ENCODE measurements around the gene SHQ1.

Gene SHQ1

GRCh38 chr3:72844436-72844993 lies 3.7 kb downstream of the SHQ1 start:
- TF ChIP-seq POLR2AphosphoS5 (IDR thresholded peaks at IDR 0.05; ENCODE audit: low read depth, low read length), result no peak
- no peak for TF ChIP-seq POLR2A (IDR thresholded peaks at IDR 0.05; ENCODE audit: low read depth, low read length)
- no peak for TF ChIP-seq TAF1 (IDR thresholded peaks at IDR 0.05; ENCODE audit: borderline replicate concordance, low read depth, low read length)
- no peak for FAIRE-seq
- no peak for DNase-seq (ENCODE audit: insufficient read length)

DNA sequence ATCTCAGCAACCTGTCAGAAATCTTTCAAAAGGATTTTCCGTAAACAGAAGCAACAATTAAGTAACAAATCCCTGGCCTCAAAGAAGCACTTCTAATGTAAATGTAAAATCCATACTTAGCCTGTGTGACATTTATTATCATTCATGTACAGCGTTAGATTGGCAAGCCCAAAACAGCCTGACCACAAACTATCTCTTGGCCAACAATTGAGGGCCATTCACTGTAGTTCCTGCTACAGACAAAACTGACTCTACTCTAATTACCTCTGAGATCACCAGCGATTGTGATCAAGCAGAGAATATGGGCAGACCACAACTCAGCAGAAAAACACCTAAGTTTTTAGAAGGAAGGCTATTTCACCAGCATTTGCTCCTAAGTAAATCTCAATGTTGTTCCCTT lies 9.2 kb downstream of the SHQ1 start:
- TF ChIP-seq TAF1 (IDR thresholded peaks at IDR 0.05; ENCODE audit: borderline replicate concordance, low read depth, low read length), result no peak
- FAIRE-seq (no peak), DNase-seq (ENCODE audit: insufficient read length) (no peak)

- no peak for TF ChIP-seq POLR2AphosphoS5 (IDR thresholded peaks at IDR 0.05; ENCODE audit: low read depth, low read length)
- no peak for TF ChIP-seq TAF1 (IDR thresholded peaks at IDR 0.05; ENCODE audit: borderline replicate concordance, low read depth, low read length)
- no peak for TF ChIP-seq POLR2A (IDR thresholded peaks at IDR 0.05; ENCODE audit: low read depth, low read length)
- FAIRE-seq (no peak), DNase-seq (ENCODE audit: insufficient read length) (no peak)
Observed at GRCh38 chr3:72836923-72837322, 11.3 kb downstream of the SHQ1 start.

- TF ChIP-seq POLR2A (IDR thresholded peaks at IDR 0.05; ENCODE audit: low read depth, low read length), result no peak
- TF ChIP-seq POLR2AphosphoS5 (IDR thresholded peaks at IDR 0.05; ENCODE audit: low read depth, low read length), result no peak
- no peak for TF ChIP-seq TAF1 (IDR thresholded peaks at IDR 0.05; ENCODE audit: borderline replicate concordance, low read depth, low read length)
- FAIRE-seq (no peak), DNase-seq (ENCODE audit: insufficient read length) (no peak)
Observed at GRCh38 chr3:72836416-72836815, 11.8 kb downstream of the SHQ1 start.

GRCh38 chr3:72830452-72831223 lies 17.6 kb downstream of the SHQ1 start:
- TF ChIP-seq POLR2AphosphoS5 (IDR thresholded peaks at IDR 0.05; ENCODE audit: low read depth, low read length) (no peak), TAF1 (IDR thresholded peaks at IDR 0.05; ENCODE audit: borderline replicate concordance, low read depth, low read length) (no peak), POLR2A (IDR thresholded peaks at IDR 0.05; ENCODE audit: low read depth, low read length) (no peak)
- FAIRE-seq (no peak), DNase-seq (ENCODE audit: insufficient read length) (no peak)

DNA sequence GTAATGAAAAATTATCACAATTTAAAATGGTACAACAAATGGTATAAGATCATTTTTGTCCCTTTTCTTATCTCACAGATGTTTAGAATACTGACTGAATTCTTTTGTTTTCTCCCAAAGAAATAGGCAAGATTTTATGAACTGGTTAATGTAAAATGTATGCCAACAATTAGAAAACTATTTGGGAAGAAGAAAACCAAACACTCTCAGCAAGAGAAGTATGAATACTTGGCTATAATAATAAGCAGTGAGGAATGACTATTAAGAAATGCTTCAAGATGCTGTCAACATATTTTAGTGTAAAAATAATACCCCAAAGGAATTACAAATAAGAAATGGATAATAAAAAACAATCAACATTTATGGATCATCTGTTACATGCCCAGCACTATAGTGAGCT lies 18.5 kb downstream of the SHQ1 start:
- DNase-seq (ENCODE audit: insufficient read length), result no peak
- FAIRE-seq, result no peak
- TF ChIP-seq POLR2A (IDR thresholded peaks at IDR 0.05; ENCODE audit: low read depth, low read length) (no peak), TAF1 (IDR thresholded peaks at IDR 0.05; ENCODE audit: borderline replicate concordance, low read depth, low read length) (no peak), POLR2AphosphoS5 (IDR thresholded peaks at IDR 0.05; ENCODE audit: low read depth, low read length) (no peak)

GRCh38 chr3:72821161-72821781 lies 27.0 kb downstream of the SHQ1 start:
- FAIRE-seq, result peak; percentile 91
- no peak for TF ChIP-seq POLR2A (IDR thresholded peaks at IDR 0.05; ENCODE audit: low read depth, low read length)
- TF ChIP-seq POLR2AphosphoS5 (IDR thresholded peaks at IDR 0.05; ENCODE audit: low read depth, low read length), result no peak
- no peak for TF ChIP-seq TAF1 (IDR thresholded peaks at IDR 0.05; ENCODE audit: borderline replicate concordance, low read depth, low read length)
- DNase-seq (ENCODE audit: insufficient read length), result no peak

DNA sequence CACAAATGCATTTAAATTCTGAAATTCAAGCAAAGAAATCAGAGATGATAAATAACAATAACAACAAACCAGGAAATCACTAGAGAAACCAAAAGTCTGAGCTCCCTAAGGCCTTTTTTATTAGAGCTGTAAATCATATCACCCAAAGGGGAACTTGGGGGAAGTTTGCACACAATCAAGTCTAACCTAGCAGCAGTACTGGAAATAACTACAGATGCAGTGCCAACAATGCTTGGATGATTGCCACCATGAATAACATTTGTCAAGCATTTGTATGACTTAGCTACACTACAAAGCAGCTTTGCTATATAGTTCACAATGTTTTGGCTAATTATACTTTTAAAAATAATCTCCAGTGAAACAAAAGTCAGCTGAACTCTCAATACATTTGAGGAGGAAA lies 27.8 kb downstream of the SHQ1 start:
- TF ChIP-seq POLR2A (IDR thresholded peaks at IDR 0.05; ENCODE audit: low read depth, low read length) (no peak), TAF1 (IDR thresholded peaks at IDR 0.05; ENCODE audit: borderline replicate concordance, low read depth, low read length) (no peak), POLR2AphosphoS5 (IDR thresholded peaks at IDR 0.05; ENCODE audit: low read depth, low read length) (no peak)
- DNase-seq (ENCODE audit: insufficient read length), result no peak
- peak; percentile 40 for FAIRE-seq

DNA sequence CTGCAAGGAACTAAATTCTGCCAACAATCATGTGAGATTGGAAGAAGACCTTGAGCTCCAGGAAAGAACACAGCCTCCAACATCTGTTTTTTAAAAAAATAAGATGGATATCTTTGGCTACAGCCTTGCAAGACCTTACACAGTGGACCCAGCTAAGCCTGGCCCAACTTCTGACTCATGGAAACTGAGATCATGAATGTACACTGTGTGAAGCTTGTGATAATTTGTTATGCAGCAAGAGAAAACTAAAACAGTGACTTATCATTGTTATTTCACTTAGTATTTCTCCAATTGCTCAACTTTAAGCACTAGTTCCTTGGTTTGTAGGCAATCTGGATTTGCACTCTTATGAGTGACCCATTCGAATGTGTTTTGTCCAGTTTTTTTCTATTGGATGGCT lies 29.3 kb downstream of the SHQ1 start:
- DNase-seq (ENCODE audit: insufficient read length) (no peak), FAIRE-seq (no peak)
- TF ChIP-seq TAF1 (IDR thresholded peaks at IDR 0.05; ENCODE audit: borderline replicate concordance, low read depth, low read length) (no peak), POLR2A (IDR thresholded peaks at IDR 0.05; ENCODE audit: low read depth, low read length) (no peak), POLR2AphosphoS5 (IDR thresholded peaks at IDR 0.05; ENCODE audit: low read depth, low read length) (no peak)

- TF ChIP-seq POLR2AphosphoS5 (IDR thresholded peaks at IDR 0.05; ENCODE audit: low read depth, low read length), result no peak
- TF ChIP-seq TAF1 (IDR thresholded peaks at IDR 0.05; ENCODE audit: borderline replicate concordance, low read depth, low read length), result no peak
- no peak for TF ChIP-seq POLR2A (IDR thresholded peaks at IDR 0.05; ENCODE audit: low read depth, low read length)
- FAIRE-seq (peak; percentile 50), DNase-seq (ENCODE audit: insufficient read length) (no peak)
Observed at GRCh38 chr3:72818092-72818773, 30.0 kb downstream of the SHQ1 start.

DNA sequence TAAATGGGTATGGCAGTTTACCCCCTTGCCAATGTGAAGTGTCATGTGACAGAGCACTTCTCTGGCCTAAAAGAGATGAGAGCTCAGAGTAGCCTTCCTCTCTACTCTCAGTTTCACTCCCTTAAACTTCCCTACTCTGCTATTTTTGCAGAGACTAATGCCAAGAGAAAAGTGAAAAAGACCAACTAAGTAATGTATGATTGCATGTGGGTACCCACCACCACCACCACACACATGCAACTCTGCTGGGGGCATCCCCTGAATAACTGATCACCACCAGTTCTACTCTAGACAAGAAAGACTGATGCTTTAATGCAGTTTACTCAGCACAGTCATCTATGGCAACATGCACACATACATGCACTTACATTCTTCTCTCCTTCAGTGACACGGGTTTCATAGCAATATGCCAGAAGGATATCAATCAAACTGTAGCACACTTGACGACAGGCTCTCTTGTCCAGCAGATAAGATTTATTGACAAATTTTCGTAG lies 31.3 kb downstream of the SHQ1 start:
- DNase-seq (ENCODE audit: insufficient read length) (no peak), FAIRE-seq (peak; percentile 77)
- no peak for TF ChIP-seq TAF1 (IDR thresholded peaks at IDR 0.05; ENCODE audit: borderline replicate concordance, low read depth, low read length)
- no peak for TF ChIP-seq POLR2AphosphoS5 (IDR thresholded peaks at IDR 0.05; ENCODE audit: low read depth, low read length)
- no peak for TF ChIP-seq POLR2A (IDR thresholded peaks at IDR 0.05; ENCODE audit: low read depth, low read length)

Data from GM12892 (cell line).